ENCODE measurements around the gene PDK2.

PDK2 gene

DNA sequence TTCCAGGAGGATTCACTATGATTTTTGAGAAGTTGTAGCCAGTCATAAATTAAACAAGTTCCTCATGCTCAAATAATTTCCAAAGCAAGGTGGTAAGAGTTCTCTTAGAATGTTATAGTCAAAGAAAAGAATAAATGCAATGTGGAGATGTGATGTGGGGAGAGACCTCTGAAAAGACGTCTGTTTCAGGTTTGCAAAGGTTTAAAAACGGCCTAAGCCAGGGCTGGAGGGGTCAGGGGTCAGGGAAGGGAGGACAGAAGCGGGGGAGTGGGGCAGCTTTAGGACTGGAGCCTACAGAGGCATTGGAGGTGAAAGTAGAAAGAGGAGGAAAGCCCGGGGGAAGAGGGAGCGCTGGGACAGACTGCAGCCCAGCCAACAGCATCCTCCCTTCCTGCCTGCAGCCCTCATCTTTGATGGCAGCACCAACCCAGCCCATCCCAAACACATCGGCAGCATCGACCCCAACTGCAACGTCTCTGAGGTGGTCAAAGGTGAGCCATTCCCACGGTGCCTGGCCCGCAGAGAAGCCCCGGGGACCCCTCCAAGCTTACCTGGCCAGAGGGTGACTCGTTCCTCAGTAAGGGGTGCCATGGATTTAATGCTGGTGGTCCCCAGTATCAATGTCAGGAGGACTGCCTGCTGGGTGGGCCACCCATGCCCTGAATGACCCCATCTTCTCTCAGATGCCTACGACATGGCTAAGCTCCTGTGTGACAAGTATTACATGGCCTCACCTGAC, 11.4 kb downstream of the PDK2 start:
- H3K9me3 ChIP-seq (replicated peaks; ENCODE audit: insufficient read depth, low read length), result no peaks in the 10 kb centered on the region
- no peaks in the 10 kb centered on the region for H3K36me3 ChIP-seq (replicated peaks; ENCODE audit: insufficient read depth, low read length)
- H3K79me2 ChIP-seq (ENCODE audit: low read length), result no peaks in the 10 kb centered on the region
- H3K4me2 ChIP-seq (ENCODE audit: low read depth, low read length), result no peak overlapping the region
- H3K4me3 ChIP-seq (ENCODE audit: low read length), result no peak overlapping the region
- H2AFZ ChIP-seq (ENCODE audit: low read length), result no peak overlapping the region
- no peak overlapping the region for H3K9ac ChIP-seq (ENCODE audit: low read length)
- H3K4me1 ChIP-seq (ENCODE audit: low read length), result no peaks in the 10 kb centered on the region
- TF ChIP-seq CTCF (IDR thresholded peaks at IDR 0.05; ENCODE audit: low read length) (no peak), EZH2phosphoT487 (IDR thresholded peaks at IDR 0.05; ENCODE audit: low read length) (no peak), EZH2 (optimal IDR thresholded peaks at IDR 0.05; ENCODE audit: low read depth, low read length) (no peak)
- H3K27me3 ChIP-seq (replicated peaks; ENCODE audit: insufficient read depth, low read length), result no peaks in the 10 kb centered on the region
- no peak overlapping the region for H3K27ac ChIP-seq (ENCODE audit: low read length)
- no peak for DNase-seq
- no peaks in the 10 kb centered on the region for H3F3A ChIP-seq (ENCODE audit: insufficient read depth, low read length)
- H4K20me1 ChIP-seq (ENCODE audit: insufficient read depth, low read length), result no peaks in the 10 kb centered on the region
- no peaks in the 10 kb centered on the region for H3K9me2 ChIP-seq (replicated peaks; ENCODE audit: insufficient read depth, low read length)

GRCh38 chr17:50107790-50108414, 12.8 kb downstream of the PDK2 start:
- TF ChIP-seq EZH2 (optimal IDR thresholded peaks at IDR 0.05; ENCODE audit: low read depth, low read length) (no peak), CTCF (IDR thresholded peaks at IDR 0.05; ENCODE audit: low read length) (no peak), EZH2phosphoT487 (IDR thresholded peaks at IDR 0.05; ENCODE audit: low read length) (no peak)
- Histone ChIP-seq H3K4me2 (ENCODE audit: low read depth, low read length) (no peak overlapping the region), H3K36me3 (replicated peaks; ENCODE audit: insufficient read depth, low read length) (no peaks in the 10 kb centered on the region), H3K4me3 (ENCODE audit: low read length) (no peak overlapping the region), H3K27ac (ENCODE audit: low read length) (no peak overlapping the region), H3K27me3 (replicated peaks; ENCODE audit: insufficient read depth, low read length) (no peaks in the 10 kb centered on the region), H3K9ac (ENCODE audit: low read length) (no peak overlapping the region), H2AFZ (ENCODE audit: low read length) (no peak overlapping the region), H3K9me2 (replicated peaks; ENCODE audit: insufficient read depth, low read length) (no peaks in the 10 kb centered on the region), H3K79me2 (ENCODE audit: low read length) (no peaks in the 10 kb centered on the region), H3K9me3 (replicated peaks; ENCODE audit: insufficient read depth, low read length) (no peaks in the 10 kb centered on the region), H3K4me1 (ENCODE audit: low read length) (no peaks in the 10 kb centered on the region), H3F3A (ENCODE audit: insufficient read depth, low read length) (no peaks in the 10 kb centered on the region), H4K20me1 (ENCODE audit: insufficient read depth, low read length) (no peaks in the 10 kb centered on the region)
- no peak for DNase-seq

- Histone ChIP-seq H4K20me1 (ENCODE audit: insufficient read depth, low read length) (no peaks in the 10 kb centered on the region), H3K4me3 (ENCODE audit: low read length) (no peak overlapping the region), H3K4me1 (ENCODE audit: low read length) (no peaks in the 10 kb centered on the region), H3K27me3 (replicated peaks; ENCODE audit: insufficient read depth, low read length) (no peaks in the 10 kb centered on the region), H3K9me3 (replicated peaks; ENCODE audit: insufficient read depth, low read length) (no peaks in the 10 kb centered on the region), H3K79me2 (ENCODE audit: low read length) (no peaks in the 10 kb centered on the region), H3K9ac (ENCODE audit: low read length) (no peak overlapping the region), H3K4me2 (ENCODE audit: low read depth, low read length) (no peak overlapping the region), H3K9me2 (replicated peaks; ENCODE audit: insufficient read depth, low read length) (no peaks in the 10 kb centered on the region), H3K27ac (ENCODE audit: low read length) (no peak overlapping the region), H3K36me3 (replicated peaks; ENCODE audit: insufficient read depth, low read length) (no peaks in the 10 kb centered on the region), H3F3A (ENCODE audit: insufficient read depth, low read length) (no peaks in the 10 kb centered on the region), H2AFZ (ENCODE audit: low read length) (no peak overlapping the region)
- TF ChIP-seq CTCF (IDR thresholded peaks at IDR 0.05; ENCODE audit: low read length) (no peak), EZH2 (optimal IDR thresholded peaks at IDR 0.05; ENCODE audit: low read depth, low read length) (no peak), EZH2phosphoT487 (IDR thresholded peaks at IDR 0.05; ENCODE audit: low read length) (no peak)
- no peak for DNase-seq
These were observed 13.4 kb downstream of the PDK2 start for GRCh38 chr17:50108556-50108955.
